NOMO-1 treated with DMSO at 0.1 percent for 48 hours (cell line): ENCODE results near the gene DFFB.
"Not testable (repeated sequence)": the region's sequence is repeated elsewhere in the genome, so short reads cannot be mapped to it uniquely, and the experiment has no call there.

ENCODE experiments used
- DNase-seq: peaks from one replicate; lab custom pipeline; 2025; ENCODE audit not compliant: unreplicated experiment; lab: John Stamatoyannopoulos, UW

DFFB gene, protein sequence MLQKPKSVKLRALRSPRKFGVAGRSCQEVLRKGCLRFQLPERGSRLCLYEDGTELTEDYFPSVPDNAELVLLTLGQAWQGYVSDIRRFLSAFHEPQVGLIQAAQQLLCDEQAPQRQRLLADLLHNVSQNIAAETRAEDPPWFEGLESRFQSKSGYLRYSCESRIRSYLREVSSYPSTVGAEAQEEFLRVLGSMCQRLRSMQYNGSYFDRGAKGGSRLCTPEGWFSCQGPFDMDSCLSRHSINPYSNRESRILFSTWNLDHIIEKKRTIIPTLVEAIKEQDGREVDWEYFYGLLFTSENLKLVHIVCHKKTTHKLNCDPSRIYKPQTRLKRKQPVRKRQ

DNA sequence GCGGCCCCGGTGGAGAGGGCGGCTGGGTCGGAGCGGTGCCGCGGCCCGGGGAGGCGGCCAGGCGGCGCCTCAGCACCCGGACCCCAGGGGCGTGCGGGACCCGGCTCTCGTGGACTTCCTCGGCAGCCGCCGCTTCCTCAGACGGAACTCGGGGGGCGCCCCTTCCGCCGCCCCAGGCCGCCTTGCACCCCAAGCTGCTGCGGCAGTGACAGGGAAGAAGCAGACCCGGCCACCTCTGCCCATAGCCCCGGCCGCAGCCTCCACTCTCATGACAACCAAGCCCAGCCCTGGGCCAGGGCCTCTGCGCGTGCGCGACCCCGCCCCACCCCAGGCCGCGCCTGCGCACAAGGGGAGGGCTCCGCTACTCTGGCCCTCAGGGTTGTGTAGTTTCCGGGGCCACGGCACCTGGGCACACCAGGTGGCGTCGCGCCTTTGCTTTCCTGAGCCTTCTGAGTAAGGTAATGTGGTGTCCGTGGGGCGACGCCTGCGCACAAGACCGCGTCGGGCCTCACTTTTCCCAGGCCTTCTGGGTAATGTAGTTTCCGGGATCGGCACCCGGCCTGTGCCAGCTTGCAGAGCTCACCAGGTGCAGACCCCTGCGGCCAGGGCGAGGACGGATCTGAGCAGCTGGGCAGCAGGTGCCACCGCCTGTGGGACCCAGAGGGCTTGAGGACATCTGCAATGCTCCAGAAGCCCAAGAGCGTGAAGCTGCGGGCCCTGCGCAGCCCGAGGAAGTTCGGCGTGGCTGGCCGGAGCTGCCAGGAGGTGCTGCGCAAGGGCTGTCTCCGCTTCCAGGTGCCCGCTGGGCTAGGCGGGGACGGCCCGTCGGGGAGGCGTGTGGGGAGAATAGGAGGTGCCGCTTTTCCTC is at the start of gene DFFB, which contains the start of gene CEP104:
Gene DFFB (plus strand): TSS at position 554 of the 868 bp plus-strand sequence. CDS start 128 bp downstream, at position 682.
Gene CEP104 (minus strand): TSS at position 289 of the 868 bp plus-strand sequence. CDS start 4,804 bp downstream, outside the sequence.
- DNase-seq: peak; percentile 80

DNA sequence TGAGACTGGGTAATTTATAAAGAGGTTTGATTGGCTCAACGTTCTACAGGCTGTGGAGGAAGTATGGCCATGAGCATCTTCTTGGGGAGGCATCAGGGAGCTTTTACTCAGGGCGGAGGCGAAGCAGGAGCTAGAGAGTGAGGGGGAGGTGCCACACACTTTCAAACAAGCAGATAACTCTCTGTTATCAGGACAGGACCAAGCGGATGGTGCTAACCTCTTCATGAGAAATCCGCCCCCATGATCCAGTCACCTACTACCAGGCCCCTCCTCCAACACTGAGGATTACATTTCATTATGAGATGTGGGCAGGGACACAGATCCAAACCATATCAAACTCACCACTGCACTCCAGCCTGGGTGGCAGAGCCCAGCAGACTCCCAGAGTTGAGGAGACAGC is 49.5 kb upstream of the DFFB start:
- DNase-seq: no peak

DNA sequence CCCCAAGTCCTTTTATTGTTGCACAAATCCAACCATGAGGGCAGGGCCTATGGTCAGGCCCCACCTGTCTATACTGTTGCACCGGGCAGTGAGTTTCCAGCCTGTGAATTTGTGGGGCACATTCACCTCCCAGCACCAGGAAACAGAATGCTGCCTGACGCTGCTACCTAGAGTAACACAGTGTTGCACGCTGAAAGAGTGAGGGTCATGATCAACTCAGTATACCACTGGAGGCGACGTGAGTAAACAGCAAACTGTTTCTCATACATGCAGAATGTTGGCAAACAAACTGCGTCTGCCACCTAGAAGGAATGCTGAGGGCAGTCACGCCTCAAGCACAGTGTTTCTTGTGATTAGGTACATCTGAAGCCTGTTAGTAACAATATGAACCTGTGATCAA is 47.6 kb upstream of the DFFB start:
- DNase-seq: no peak

DNA sequence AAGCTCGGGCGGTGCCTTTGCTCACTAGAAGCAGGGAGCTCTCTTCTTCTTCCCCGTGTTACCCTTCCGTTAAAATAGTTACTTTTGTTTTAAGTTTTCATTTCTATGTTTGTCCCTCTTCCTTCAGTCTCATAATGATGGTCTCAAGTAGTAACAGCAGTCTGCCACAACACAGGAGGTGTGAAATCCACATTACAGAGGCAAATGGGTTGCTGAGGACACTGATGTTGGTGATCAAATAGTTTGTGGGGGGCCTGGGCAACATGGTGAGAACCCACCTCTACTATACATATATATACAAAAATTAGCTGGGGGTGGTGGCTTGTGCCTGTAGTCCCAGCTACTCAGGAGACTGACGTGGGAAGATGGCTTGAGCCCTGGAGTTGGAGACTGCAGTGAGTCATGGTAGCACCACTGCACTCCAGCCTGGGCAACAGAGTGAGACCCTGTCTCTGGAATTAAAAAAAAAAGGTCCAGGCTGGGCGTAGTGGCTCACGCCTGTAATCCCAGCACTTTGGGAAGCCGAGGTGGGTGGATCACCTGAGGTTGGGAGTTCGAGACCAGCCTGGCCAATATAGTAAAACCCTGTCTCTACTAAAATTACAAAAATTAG is 47.0 kb upstream of the DFFB start:
- not testable (repeated sequence) for DNase-seq

DNA sequence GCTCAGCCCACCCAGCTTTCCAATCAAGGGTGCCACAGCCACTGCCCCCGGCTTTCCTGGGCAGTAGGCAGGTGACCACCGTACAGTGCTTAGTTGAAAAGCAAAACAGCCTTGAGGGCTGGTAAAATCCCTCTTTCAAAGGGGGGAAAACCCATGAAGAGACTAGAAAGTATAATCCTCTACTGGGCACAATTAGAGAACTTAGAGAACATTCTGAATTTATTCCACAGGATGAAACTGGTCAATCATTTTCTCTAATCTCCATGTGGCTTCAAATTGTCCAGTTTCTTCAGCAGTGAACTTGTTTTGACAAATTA is 45.7 kb upstream of the DFFB start:
- no peak for DNase-seq

DNA sequence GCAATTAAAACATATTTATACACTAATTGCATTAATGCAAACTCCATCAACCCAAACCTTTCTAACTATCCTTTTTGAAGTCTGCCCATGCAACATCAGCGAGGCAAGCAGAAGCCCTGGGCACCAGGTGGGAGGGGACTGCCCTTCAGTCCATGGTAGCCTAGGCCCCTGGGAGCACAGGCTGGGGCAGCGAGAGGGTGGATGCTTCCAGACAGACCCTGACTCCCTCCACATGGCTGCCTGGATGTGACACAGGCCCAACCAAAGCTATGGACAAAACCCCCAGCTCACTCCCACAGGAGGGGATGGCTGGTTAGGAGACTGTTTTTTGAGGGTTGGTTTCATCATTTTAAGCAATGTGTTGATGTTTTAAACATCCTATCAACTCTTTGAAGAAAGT is 43.2 kb upstream of the DFFB start:
- DNase-seq: no peak

DNA sequence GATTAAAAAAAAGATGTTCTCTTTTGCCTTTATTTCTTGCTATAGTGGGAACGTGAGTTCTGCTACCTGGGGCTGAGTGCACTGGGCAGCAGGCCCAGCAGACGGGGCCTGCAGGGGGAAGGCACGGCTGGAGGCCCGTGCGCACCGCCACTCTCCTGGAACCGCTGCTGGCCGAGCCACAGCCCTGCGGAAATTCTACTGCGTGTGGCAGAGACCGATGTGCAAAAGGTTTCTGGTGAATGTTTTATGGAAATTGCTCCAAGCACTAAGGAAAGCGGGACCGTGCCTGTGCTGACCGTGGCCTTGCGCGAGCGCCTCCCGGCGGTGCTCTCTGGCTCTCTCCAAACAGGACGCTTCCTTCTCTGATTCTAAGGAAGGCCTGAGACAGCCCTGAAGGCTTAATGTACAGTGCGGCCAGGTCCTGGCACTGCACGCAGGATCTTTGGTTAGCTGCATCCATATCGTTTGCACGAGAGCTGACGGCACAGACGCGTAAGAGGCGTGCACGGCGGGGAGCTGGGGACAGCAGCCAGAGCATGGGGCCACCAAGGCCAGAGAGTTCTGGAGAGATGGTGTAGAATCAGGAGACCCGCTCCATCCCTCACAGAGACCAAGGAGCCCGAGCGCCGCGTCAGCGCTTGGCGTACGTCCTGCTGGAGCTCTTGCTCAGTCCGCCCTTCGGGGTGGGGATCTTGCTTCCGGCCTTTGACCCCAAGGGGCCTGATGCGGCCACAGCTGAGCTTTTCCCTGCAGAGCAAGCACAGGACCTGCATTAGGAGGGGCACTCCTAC is 42.3 kb upstream of the DFFB start:
- DNase-seq: no peak

DNA sequence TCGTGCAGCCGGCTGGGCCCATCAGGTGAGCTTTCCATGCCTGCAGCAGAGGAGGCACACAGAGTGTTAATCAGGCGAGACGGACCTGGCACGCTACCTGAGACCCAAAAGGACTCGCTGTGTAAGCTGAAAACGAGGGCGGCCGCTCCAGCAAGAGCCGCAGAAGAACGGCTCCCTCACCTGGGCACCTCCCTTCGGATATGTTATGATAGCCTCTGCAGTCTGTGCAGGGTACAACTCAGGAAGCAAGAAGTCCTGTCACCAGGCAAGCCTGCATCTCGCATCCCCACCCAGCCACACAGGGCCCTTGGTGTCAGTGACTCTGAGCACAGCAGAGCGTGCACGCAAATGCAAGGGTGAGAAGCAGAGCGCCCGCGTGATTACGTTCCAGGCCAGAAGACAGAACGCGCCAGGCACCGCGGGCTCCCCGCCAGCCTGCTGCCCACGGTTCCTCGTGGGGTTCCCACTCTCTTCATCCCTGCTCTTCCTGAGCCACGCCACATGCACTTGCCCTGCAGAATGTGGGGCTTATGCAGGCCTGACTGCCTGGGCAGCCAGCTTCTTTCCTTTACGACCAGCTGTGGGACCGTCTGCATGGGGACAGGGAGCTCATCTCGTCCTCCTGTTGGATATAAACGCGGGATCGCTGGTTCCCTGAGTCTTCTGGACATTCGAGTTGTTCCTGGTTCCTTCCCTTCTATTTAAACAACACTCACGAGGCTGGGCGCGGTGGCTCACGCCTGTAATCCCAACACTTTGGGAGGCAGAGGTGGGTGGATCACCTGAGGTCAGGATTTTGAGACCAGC is 40.7 kb upstream of the DFFB start:
- DNase-seq: no peak

DNA sequence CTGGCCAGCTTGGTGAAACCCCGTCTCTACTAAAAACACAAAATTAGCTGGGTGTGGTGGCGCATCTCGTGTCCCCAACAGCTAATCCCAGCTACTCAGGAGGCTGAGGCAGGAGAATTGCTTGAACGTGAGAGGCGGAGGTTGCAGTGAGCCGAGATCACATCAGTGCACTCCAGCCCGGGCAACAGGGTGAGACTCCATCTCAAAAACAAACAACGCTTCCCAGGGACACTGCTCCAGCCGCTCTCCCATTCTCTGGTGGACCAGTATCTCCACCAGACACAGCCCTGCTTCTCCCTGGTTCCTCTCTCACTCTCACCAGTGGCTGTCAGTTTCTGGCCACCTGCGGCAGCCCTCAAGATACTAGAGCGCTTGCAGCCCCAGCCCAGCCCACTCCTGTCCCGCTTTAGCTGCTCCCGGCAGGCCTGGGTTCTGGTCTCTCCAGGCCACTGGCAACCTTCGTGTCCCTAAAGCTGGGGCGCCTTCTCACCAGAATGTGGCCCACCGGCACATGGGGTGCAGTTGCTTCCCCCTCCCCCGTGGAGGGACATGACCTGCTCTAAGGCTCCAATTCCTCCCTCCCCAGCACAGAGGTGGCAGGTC is 40.0 kb upstream of the DFFB start:
- no peak for DNase-seq

DNA sequence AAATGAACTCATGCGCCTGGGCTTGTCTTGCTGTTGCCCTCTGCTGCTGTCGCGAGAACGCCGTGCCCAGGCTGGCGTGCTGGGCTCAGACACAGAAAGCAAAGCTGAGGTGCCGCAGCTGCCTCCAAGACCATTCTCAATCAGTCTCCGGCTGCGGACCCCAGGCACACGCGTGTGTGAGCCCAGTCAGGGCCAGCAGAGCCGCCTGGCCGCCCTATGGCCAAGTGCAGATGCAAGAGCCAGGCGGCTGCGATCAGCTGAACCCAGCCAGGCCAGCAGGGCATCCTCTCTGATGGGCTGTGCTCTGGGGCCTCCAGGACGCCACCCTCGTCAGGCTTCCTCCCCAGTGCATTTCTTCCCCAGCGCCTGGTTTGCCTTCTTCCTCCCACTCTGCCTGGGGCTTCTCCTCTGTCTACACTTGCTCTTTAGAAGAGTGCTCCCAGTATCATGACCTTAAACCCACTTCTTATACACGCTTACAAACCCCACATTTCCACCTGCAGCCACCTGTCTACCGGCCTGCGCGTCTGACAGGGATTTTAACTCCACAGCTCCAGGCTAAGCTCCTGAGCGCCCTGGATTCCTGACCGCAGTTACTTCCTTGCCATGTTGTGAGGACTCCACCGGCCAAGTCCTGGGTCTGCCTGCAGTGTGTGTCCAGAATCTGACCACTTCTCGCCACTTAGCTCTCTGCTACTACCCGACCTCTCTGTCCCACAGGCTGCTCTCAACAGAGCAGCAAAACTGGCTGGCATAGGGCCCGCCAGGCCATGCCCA is 39.3 kb upstream of the DFFB start:
- no peak for DNase-seq

DNA sequence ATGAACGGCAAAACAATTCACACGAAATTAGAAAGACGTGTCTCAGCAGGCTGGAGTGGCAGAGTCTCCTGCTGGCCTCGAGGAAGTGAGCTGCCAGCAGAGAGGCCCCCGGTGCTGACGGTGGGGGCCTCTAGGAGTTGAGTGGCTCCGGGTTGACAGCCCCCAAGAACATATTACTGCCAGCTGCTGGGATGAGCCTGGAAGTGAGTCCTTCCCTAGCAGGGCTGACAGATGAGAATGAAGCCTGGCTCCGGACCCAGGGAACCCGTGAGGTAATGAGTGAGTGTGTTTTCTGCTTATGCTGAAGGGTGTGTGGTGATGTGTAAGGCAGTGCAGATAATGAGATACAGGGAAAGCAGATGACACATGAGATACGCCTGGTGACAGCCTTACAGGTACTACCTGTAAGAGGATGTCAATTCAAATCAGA is 37.5 kb upstream of the DFFB start:
- DNase-seq: no peak

DNA sequence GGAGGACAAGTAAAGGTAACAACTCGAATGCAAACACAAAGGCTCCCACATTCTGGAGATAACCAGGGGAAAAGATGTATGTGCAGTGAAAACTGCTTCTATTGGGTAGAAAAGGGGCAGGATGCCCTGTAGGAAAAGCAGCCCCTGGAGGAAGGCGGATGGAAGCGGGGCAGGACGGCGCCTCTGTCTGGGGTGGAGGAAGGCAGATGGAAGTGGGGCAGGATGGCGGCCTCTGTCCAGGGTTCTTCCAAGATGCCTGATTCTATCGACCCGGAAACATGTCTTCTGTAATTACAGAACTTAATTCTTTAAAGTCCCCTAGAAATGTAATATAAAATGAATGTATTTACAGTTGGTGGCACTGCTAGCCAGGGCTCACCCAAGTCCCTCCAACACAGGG is 37.0 kb upstream of the DFFB start:
- no peak for DNase-seq

DNA sequence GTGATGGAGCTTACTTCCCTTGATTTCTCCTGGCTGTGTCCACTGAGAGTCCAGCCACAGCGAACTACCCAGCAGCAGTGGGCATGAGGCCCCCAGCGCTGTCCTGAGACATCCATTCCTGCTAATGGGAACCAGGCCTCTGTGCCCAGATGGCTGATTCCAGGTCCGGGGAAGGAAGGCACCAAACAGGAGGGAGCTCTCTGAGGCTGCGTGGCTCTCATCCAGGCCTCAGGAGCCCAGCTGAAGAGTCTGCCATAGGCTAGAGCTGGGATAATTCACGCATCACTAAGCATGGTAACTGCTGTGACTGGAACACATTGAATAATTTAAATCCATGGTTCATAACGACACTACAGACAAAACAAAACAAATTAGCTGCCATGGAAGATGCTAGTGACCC is 36.3 kb upstream of the DFFB start:
- no peak for DNase-seq

DNA sequence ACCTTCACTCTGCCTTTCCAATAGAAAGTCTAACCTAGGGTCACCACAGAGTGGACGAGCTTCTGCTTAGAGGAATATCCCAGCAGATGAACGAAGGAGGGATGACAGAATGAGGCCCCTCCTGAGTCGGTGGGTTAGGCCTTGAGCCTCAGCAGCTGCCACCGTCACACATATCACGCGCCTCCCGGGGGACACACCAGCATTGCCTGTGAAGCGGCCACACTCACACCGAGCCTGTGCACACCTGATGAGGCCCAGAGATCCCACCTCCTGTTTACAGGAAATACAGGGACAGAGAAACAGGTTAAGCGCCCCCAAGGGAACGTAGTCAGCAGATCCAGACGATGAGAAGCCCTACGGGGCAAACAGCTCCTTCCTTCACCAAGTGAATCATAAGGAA is 35.8 kb upstream of the DFFB start:
- DNase-seq: no peak

DNA sequence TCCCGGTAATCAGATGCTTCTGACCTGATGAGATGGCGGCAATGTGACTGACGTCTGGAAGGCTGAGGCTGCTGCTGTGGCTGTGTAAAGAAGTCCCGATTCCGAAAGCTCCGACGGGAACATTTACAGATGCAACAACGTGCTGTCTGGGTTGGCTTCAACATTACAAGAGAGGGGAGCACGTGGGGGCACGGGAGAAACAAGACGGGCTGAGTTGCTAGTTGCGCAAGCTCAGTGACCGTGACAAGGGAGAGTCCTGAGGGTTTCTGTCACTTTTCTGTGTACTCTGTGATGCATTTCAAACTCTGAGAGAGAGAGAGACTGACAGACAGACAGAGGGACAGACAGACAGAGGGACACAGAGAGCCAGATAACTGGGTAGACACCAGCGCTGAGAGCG is 35.4 kb upstream of the DFFB start:
- DNase-seq: no peak

DNA sequence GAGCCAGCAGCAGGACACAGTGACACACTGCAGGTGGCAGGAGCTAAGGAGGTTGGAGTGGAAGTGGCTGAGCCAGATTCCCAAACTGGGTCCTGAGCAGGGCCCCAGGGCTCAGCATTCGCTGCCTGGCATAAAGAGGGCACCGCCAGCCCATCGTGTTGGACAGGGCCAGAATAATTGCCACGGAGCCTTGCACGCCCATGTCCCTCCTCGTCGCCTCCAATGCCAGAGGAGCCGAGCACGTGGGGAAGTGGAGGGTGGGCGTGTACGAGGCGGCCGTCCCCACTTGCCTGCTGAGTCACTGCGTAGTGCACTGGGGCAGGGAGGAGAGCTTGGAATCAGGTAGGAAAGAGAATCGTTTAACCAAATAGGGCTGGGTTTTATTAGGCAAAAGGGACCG is 34.9 kb upstream of the DFFB start:
- no peak for DNase-seq

DNA sequence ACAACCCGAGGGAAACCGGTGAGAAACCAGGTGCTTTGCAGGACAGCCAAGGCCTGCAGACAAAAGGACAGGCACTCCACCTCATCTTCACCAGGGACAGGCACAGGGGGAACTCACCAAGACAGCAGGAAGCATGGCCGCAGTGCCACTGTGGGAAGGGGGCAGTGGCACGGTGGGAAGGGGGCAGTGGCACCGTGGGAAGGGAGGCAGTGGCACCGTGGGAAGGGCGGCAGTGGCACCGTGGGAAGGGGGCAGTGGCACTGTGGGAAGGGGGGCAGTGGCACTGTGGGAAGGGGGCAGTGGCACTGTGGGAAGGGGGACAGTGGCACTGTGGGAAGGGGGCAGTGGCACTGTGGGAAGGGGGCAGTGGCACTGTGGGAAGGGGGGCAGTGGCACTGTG is 32.6 kb upstream of the DFFB start:
- no peak for DNase-seq

DNA sequence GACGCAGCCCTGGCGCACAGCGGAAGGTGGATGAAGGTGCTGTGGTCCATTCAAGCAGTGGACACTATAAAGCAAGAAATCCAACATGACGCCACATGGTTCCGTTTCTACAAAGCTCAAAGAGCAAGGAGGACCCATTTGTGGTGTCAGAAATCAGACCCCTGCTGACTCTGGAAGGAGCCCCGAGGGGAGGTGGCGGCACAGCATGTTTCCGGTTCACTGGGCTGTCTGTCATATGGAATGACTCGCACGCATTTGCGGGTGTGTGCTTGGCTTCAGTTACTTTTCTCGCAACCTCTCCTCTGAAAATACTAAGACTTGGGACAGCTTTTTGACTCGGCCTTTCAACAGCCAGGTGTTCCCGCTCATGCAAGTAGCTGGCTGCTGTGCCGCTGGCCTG is 31.9 kb upstream of the DFFB start:
- DNase-seq: no peak

DNA sequence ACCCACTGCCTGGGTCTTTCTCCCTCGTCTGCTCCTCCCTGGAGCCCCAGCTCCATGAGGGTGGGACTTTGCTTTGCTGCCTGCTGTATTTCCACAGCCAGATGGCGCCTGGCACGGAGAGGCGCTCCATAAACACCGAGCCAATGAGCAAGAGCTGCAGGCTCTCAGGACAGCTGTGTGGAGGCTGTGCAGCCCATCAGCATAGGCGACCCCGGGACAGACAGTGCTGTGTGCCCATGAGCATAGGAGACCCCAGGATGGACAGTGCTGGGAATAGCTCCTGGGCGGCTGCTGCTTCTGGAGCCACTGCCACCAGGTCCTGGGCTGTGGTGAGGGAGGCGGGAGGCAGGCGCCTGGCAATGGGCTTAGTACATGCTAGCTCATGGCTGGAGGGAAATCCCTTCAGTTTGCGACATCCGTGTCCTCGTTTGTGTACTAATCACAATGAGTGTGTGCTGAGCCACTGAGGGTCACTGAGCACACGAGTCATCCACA is 29.4 kb upstream of the DFFB start:
- DNase-seq: no peak
